Left lobe of liver (tissue), 2 donors: ENCODE results near the gene CHMP2A. TPM values are rescaled to one million over a fixed set of nuclear protein-coding genes. Genes with fewer than 3 reads are reported as not detected.

Experiments used
- ATAC-seq: fragments of 200-7000 bp; cut with Tn5 transposase; one replicate; pipeline ENCODE4 v1.9.1; 2020; ENCODE audit warnings: mild to moderate bottlenecking, moderate library complexity
- DNase-seq: peaks from one replicate; pipeline ENCODE4 v3.0.0-alpha.2; 2020; ENCODE audit warnings: low spot score
- total RNA-seq: library from RNA; stranded (reverse); gene quantifications from one replicate; pipeline ENCODE4 v1.2.1, GENCODE V29; 2021
- donor health status: DM: no; HTN: no; CAD: no; lungs with moderate emphysema.
- donor health status: DM: no; HTN: yes; CAD: no.

Gene CHMP2A
- total RNA-seq, 1 donor from 2014 or later: 73.4 TPM

GRCh38 chr19:58570770-58571574 lies 16.1 kb upstream of the CHMP2A start:
- no peak for ATAC-seq
- peak; percentile 49 for DNase-seq

- ATAC-seq (no peak), DNase-seq (no peak)
Measured at GRCh38 chr19:58569943-58570670, 15.2 kb upstream of the CHMP2A start.

GRCh38 chr19:58569191-58569942 lies 14.5 kb upstream of the CHMP2A start:
- no peak for DNase-seq

GRCh38 chr19:58568453-58569130 lies 13.7 kb upstream of the CHMP2A start:
- ATAC-seq (no peak), DNase-seq (no peak)

More at GRCh38 chr19:58569191-58569942, 14.5 kb upstream of the CHMP2A start:
- no peak for ATAC-seq

- no peak for ATAC-seq
- no peak for DNase-seq
Measured at GRCh38 chr19:58566989-58567388, 12.1 kb upstream of the CHMP2A start.

GRCh38 chr19:58563823-58564222 lies 8.9 kb upstream of the CHMP2A start:
- ATAC-seq (no peak), DNase-seq (no peak)

- DNase-seq (peak; percentile 62), ATAC-seq (no peak)
Measured at GRCh38 chr19:58563034-58563573, 8.2 kb upstream of the CHMP2A start.

- ATAC-seq (peak; percentile 10), DNase-seq (peak; percentile 62)
Measured at GRCh38 chr19:58562122-58563033, 7.5 kb upstream of the CHMP2A start.

- ATAC-seq (no peak), DNase-seq (no peak)
Measured at GRCh38 chr19:58561373-58562121, 6.6 kb upstream of the CHMP2A start.

GRCh38 chr19:58560921-58561320 lies 6.0 kb upstream of the CHMP2A start:
- no peak for ATAC-seq
- no peak for DNase-seq

- ATAC-seq (no peak), DNase-seq (peak; percentile 54)
Measured at GRCh38 chr19:58560007-58560887, 5.3 kb upstream of the CHMP2A start.

GRCh38 chr19:58559275-58560006 lies 4.5 kb upstream of the CHMP2A start:
- DNase-seq (peak; percentile 92), ATAC-seq (peak; percentile 65)

GRCh38 chr19:58558623-58559274 lies 3.8 kb upstream of the CHMP2A start:
- DNase-seq (peak; percentile 99), ATAC-seq (peak; percentile 74)

GRCh38 chr19:58558066-58558622 lies 3.2 kb upstream of the CHMP2A start, which contains the start of gene UBE2M:
Gene UBE2M (minus strand): TSS chr19:58558611. CDS start chr19:58558381, 230 bp downstream.
- DNase-seq: peak; percentile 72
- no peak for ATAC-seq

- no peak for ATAC-seq
- peak; percentile 51 for DNase-seq
Measured at GRCh38 chr19:58557221-58558065, 2.5 kb upstream of the CHMP2A start.
